M059J (cell line): Measurements from ENCODE around the gene MTCH1. TPM values are rescaled to one million over a fixed set of nuclear protein-coding genes. Genes with fewer than 3 reads are reported as not detected.
A peak's percentile ranks its signal among the peaks of the same experiment; 100 is the strongest.
"Not testable (repeated sequence)": the region's sequence is repeated elsewhere in the genome, so short reads cannot be mapped to it uniquely, and the experiment has no call there.

ENCODE experiments used
- DNase-seq: peaks from one replicate; pipeline ENCODE4 v3.0.0-alpha.2; 2012; ENCODE audit warnings: low read depth
- total RNA-seq: library from RNA; depleted of rRNA; stranded (reverse); fragments of >200 nt; shearing (Covaris generic); gene quantifications from 2 replicates; pipeline ENCODE4 v1.2.3, GENCODE V29; 2014

MTCH1 gene
- total RNA-seq, 1 experiment from 2014 or later = 490 TPM

DNA sequence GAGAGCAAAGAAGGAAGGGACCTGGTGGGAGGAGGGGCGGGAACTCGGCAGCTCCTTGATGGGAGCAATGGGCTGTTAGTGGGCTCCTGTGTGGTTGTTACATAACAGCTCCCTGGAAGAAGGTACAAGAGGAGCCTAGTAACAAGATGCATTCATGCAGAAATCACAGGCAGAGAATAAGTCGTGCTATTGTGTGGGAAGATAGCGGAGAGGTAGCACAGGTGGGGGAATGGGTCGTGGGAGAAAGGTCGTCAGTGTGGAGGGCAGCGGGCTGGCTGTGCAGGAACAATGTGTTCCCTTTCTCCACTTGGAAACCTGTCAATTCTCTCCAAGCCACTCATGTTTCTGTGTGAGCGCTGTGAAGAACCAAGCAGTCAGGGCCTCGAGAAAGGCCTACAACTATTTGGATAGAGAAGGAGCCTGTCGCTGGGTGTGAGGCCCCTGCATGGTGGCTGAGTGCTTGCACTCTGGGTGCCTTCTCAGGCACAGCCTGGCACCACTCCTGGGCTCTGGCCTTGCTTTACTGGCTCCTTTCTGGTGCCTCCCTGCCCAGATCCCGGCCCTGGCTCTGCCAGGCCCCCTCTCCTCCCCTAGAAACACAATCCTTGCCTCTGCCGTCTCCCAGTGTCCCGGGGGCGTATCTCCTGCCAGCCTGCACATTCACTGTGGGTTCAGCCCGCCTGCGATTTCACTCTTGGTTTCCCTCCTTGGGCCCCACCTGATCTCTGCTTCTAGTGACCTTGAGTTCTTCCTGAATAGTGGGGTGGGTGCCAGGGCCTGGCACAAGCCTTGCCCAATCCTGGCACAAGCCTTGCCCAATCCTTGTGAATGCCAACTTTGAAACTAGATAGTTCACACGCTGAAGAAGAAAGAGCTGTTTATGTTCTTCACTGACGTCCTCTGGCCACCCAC lies 12.1 kb upstream of the MTCH1 start:
- DNase-seq = no peak

DNA sequence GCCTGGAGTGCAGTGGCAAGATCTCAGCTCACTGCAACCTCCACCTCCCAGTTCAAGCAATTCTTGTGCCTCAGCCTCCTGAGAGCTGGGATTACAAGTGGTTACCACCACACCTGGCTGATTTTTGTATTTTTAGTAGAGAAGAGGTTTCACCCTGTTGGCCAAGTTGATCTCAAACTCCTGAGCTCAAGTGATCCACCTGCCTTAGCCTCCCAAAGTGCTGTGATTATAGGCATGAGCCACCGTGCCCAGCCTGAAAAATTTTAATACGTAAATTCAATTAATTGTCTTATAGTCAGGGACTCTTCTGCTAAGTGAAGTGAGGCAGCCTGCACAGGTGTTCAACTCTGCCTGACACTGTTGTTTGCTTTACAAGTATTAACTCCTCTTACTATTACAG lies 4.4 kb upstream of the MTCH1 start:
- DNase-seq = not testable (repeated sequence)

DNA sequence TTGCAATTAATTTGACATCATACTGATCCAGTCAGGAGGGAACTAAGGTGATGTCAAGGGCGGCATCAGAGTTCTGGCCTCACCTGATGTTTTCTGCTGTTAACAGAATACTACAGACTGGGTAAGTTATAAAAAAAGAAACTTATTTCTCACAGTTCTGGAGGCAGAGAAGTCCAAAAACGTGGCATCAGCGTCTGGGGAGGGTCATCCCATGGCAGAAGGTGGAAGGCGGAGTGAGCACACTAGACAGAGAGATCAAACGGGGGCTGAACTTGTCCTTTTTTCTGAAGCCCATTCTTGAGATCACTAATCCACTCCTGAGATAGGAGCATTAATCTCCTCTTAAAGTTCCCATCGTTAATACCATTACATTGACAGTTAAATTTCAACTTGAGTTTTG lies 3.3 kb upstream of the MTCH1 start:
- no peak for DNase-seq

DNA sequence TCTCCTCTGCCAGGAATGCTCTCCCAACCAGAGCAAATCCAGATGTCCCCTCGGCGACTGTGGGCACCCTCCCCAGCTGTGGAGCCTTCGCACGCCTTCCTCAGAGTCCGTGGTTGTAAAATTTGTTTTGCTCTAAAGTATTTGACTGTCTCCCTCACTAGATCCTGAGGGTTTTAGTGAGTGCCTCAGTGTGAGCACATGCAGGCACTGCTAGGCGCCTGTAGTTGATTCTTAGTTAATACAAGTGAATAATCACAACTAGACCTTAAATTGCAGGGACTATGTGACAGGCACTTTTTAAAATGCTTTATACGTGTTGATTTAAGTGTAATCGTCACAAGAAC lies 680 bp upstream of the MTCH1 start:
- no peak for DNase-seq

DNA sequence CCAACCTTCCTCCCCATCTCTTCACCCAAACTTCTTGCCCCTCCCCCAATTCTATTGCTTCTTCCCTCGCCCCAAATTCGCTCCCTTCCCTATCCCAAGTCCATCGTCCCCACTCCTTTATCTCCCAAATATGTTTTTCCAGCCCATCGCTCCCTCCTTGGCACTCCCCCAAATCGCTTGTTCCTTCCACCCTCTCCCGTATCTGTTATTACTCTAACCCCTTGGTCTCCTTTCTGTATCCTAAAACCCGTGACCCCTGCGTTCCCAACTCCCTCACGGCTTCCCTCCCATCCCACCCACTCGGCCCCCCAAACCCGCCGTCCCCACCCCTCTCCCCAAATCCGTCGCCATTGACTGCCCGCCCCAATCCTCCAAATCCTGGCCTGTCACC lies 584 bp downstream of the MTCH1 start:
- peak; percentile 38 for DNase-seq

DNA sequence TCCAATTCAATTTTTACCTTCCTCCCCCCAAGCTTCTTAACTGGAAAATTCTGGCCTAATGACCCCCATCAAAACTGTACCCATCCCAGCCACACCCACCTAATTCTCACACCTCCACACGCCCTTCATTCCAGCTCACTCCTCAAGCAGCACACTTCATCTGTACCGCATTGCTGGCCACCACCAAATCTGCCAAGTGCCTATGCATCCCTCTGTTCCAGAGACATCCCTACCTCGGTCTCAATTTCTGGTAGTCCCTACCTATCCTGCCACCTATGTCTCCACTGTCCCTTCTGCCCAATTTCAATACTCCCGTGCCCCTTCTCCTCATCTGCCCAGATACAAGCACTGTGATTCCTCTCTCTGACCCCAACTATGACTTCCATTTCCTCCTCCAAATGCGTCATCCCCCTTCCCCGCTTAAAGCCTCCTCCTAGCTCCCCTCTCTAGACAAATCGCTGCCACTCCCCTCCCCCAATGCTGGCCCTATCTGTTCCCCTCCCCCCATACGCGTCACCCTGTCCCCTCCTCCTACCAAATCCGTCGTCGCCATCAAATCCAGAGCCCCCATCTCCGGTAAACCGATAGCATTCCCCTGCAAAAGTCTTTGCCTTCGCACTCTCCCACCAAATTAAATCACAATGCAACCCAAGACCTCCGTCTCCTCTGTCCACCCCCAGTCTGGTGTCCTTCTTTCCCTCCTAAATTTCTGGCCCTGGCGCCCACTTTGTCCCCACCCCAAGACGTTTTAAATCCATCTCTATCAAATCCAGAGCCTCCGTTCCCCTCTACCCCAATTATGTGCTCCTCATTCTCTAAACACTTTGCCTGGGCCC lies 1.2 kb downstream of the MTCH1 start:
- peak; percentile 85 for DNase-seq

DNA sequence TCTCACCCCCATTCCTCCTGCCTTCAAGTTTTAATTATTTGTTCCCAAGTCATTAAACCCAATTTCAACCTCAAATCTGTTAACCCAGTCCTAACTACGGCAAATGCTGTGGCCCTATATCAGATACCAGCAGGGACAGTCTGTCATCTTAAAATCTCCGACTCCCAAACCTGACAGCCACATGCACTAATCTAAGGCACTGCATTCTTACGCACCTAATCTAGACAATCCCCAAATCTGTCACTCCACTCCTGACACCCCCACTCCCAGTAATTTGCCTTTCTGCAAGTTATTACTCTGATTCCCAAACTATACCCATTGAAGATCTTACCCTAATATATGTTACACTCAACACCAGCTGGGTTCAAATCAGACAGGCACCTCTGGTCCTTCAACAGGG lies 2.5 kb downstream of the MTCH1 start:
- no peak for DNase-seq

DNA sequence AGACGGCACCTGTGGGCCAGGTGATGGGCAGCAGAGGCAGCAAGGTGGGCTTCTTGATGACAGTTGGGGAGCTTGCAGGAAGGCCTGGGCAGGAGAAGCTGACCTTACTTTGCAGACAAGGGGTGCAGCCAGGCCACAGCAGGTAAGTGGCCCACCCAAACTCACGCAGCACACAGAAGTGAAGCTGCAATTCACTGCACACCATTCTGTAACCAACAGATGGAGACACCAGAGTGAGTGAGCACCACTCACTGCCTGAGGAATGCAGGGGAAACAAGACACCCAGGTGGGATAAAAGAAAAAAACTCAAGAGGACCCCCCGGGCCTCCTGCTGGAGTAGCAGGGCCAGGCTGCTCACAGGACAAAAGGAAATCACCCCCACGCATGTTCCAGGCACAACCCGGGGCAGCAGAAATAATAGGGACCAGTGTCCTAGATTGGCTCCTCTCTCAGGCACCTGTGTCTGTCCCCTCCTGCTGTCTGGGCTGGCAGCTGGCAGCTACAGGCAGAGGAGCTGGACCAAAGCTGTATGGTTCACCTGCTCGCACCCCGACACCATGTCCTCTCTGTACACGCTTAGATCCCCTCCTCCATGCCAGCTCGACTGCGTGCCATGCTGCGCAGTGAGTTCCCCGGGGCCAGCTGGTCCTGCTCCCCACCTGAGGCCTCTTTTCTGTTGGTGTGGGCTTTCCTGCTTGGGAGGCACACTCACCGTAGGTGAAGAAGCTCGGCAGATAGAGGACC lies 4.9 kb downstream of the MTCH1 start:
- no peak for DNase-seq

DNA sequence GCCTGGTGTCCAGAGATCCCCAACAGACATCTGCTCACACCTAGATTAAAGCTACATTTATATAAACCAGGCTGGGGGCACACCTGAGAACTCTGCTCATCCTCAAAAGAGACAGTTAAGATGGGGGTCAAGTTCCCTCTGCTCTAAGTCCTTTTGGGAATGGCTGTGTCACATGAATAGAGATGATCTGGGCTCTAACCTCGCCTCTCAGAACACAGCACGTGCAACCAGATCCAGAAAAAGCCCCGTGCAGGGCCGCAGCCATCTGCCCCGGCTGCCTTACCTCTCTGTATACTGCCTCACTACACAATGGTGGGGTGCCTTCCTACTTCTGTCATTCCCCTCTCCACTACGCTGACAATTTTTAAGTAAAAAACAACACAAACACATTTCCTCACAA lies 5.9 kb downstream of the MTCH1 start:
- DNase-seq = no peak

DNA sequence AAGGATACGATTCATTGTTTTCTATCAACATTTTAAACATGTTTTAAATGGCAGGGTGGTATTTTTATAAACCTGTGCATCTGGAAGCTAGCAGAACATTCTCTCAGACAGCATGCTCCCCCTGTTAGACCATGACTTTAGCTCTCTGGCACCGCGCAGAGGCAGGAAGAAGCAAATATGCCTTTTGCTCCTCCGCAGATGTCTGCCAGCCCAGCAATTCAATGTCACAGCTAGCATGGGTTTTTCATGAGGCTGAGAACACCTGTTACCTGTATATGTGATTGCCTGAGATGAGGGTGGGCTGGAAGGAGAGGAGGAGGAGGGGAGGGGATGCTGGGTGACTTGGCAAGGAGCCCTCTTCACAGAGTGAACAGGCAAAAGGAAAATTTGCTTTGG lies 6.7 kb downstream of the MTCH1 start:
- DNase-seq = no peak

DNA sequence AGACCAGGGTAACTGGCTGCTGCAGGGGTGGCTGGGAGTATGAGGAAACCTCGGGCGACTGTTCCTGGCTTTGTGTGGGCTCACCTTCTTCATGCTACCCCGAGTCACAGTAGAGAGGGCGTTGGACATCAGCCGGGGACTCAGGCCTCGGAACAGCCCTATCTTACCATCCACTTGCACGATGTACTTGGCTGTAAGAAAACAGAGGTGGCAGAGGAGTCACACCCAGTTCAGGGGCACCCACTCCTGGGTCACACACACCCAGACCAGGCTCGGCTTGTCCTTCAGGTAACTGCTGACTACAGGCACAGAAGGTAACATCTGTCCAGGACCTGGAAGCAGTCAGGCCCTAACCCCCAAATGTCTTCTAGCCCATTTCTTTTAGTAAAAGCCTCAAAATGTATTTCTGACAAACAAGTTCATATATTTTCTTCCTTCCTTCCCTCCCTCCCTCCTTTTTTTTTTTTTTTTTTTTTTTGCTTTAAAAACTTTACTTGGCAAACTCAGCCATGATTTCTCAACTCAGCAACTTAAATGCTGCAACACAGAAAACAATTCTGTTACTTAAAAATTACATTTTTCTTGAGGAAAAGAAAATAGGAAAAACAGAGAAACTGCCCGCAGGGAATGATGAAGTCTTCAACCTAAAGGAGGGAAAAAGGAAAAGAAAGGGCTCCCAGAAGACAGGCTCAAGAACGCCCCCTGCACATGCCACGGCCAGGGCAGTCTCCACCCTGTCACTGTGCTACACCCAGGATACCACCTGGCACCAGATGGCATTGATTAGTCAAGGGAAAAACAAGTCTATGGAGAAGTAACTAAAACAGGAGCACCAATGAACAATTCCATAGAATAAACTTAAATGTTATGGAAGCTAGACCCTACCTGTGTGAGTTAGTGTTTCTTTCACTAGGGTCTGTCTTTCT lies 7.3 kb downstream of the MTCH1 start:
- no peak for DNase-seq

DNA sequence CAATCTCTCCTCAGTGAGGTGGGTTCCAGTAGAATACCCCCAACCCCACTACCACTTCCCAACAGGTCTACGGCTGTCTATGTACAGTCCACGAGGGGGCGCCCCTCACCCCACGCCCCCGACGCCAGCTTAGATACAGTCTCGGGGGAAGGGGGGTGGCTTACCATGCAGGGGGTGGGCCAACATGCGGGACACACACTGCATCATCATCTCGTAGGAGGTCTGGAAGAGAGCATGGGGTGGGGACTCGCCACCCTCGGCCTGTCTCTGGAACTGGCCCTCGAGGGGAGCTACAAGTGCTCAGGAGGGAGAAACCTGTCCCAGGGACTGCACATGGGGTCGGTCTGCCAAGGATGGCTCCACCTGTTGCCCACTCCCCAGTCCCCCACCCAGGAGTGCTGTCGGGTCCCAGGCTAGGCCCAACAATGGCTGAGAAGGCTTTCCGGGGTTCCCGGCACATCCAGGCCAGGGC lies 8.5 kb downstream of the MTCH1 start:
- no peak for DNase-seq

DNA sequence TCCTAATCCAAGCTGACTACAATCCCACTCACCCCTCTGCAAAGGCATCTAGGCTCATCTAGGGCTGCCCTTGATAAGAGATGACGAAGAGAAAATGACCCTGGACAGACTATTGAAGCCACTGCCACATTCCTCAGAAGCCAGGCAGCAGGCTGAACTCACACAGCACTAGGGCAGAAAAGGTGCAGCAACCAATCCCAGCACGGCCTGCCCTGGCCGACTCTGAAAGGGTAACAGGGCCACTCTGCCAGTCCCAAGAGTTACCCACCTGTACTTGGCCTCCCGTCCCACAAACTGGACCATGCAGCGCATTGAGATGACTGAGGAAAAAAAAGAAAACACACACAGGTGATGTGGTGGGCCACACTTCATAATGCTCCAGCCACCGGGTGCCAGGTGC lies 9.1 kb downstream of the MTCH1 start:
- no peak for DNase-seq

DNA sequence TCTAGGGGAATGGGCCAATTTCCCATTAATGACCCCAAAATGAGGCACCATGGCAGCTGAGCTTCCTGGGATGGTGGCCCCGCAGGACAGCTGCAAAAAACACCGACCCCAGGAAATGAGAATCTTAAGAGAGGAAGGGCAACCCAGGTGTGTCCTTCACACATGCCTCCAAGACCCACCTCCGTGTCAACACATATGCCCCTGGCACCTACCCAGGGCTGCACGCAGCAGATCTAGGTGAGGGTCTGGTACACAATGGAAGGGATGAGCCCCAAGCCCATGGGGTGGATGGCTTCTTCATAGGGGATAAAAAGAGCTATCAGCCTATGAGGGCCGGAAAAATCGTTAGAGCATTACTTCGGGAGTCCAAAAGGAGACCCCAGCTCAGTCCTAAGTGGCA lies 9.5 kb downstream of the MTCH1 start:
- no peak for DNase-seq

DNA sequence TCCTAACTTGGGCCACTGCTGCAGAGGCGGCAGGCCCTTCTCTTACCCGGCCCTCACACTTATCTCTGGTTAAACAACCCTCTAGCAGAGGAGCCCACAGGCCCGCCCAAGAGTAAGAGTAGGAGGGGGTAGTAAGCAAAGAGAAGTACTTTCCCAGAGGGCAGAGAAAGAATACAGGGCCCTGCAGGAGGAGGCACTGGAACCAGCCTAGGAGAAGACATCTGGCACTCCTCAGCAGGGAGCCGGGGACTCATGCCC lies 10.1 kb downstream of the MTCH1 start:
- DNase-seq = no peak

DNA sequence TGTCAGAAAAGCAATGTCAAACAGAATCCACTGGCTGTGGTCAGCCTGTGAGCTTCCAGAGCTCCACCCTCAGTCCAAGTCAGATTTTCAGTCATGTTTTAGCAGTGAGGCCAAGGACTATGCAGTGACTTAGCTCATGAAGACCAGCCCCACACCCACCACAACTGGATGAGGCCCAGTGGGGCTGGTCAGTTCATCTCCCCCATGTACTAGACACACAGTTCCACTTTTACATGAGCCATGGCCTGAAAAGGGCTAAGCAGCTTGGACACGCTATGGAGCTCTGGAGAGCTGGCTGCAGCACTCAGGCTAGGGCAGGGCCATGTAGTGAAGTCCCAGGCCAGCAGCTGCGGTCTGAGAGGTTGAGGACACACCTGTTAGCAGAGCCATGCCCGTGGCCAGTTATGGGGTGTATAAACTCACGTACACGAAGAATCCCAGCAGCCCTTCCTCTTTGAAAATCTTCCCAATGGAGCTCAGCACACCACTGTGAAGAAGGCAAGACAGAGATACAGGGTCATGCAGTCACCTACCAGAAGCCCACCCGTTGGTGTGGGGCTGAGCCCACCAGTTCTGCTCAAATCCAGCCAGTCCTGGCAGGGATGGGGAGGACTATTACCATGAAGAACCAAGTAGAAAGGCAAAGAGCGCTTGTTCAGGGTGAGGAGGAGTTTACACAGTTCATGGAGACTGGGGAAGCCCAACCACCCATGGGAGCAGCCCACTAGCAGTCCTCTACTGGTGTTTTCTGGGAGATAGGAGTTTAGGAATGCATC lies 10.6 kb downstream of the MTCH1 start:
- DNase-seq = no peak

DNA sequence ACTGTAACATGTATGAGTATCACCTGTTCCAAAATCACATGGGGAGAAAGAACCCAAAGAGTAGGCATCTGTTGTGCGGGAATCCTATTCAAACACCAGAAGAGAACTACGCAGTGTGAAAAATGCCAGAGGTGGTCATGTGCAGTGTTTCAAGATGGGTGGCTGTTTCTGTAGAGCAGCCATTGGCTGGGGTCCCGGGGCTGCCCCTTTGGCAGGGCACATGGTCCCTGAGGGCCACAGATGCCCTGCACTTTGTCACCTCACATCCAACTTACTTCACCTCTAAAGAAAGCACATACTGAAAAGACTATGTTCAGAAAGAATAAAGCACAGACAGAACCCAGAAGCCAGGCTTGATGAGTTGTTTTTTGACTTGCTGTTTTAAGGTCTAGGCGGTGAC lies 12.3 kb downstream of the MTCH1 start:
- no peak for DNase-seq

DNA sequence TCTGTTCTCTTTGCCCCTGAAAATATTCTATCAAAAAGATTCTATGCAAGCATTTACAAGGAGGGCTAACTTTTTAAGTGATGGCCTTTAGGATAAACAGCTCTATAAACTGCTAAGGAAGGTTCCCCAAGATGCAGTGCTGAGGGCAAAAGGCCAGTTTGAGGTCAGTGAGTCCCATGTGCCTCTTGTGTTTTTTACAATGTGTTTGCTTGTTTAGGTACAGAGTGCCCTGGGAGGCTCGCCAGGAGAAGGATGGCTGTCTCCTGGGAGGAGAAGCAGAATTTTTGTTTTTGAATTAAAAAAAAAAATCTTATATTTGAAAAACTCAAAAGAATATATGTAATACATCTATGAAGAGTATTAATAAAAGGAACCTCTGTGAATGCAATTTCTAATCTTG lies 12.8 kb downstream of the MTCH1 start:
- no peak for DNase-seq

DNA sequence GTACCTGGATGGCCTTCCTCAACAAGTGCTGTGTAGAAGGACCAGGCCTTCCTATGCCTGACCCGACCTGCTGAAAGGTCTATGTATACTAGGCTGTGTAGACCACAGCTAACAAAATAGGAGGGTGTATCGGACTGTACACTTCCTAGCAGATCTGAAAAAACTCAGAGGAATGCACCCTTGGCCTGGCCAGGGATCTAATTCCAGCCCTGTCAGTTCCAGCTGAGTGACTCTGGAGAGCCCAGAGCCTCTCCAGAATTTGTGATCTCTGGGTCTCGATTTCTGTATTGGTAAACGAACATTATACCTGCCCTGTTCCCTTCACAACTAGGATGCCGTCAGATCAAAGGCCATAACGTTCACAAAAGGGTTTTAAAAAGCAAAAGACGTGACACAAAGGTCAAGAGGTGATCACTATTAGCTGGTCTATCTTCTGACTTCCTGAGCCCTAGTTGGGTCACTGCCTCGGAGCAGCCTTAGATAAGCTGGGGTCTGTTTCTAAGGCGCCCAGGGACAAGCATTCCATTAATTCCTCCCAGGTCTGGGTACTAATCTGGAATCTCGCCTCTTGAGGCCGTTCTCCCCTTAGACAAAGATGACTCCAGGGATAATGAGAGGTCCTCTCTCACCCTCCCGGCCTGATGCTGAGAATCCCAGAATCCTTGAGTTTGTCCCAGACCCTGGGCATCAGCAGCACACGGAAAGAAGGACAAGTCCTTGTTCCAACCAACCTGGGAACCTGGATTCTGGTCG lies 13.9 kb downstream of the MTCH1 start:
- no peak for DNase-seq
